ENCODE results near the gene CES2. TPM values are rescaled to one million over a fixed set of nuclear protein-coding genes. Genes with fewer than 3 reads are reported as not detected.

The CES2 gene
- total RNA-seq, 4 donors from 2014 or later: 15.0 to 51.0 (median 26.0) TPM

DNA sequence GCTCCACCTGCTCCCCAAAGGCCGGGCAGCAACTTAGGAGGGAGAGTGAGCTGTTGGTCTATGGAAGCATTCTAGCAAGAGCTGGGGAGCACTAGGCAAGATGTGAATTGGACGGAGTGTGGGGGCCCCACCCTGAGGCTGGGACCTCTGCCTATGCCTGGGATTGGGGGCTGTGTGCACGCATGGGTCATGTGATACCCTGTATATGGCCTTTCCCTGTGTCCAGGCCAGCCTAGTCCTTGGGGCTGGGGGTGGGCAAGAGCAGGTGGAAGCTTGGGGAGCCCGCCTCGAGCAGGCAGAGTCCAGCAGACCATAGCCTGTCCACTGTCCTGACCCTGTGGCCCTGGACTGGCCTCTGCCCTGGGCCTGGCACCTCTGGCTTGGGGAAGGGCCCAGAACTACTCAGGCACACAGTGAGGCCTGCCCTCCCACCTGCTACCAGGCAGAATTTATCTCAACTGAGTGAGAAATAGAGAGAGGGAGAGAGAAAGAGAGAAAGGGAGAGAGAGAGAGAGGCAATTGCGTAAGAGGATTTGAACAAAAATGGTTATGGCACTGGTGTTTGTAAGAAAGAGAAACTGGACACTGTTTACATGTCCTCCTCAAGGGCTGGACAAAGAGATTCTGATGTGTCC lies 35.9 kb upstream of the CES2 start:
- H3K9me3 ChIP-seq: no peaks in the 10 kb centered on the region
- peaks cover 4 to 7% of the 10 kb centered on the region in 2 donors for H3K4me1 ChIP-seq
- peak overlapping the region; percentile 83 to 90 for H3K27ac ChIP-seq
- no peak for DNase-seq
- no peak overlapping the region for H3K4me3 ChIP-seq
- H3K27me3 ChIP-seq: no peaks in the 10 kb centered on the region
- no peaks in the 10 kb centered on the region for H3K36me3 ChIP-seq
- intact Hi-C loops (cut with DNase I; ENCODE audit: low total_unique reads): no loop called here
- TF ChIP-seq POLR2A (IDR thresholded peaks at IDR 0.05): no peak
- TF ChIP-seq, protein P1, sequence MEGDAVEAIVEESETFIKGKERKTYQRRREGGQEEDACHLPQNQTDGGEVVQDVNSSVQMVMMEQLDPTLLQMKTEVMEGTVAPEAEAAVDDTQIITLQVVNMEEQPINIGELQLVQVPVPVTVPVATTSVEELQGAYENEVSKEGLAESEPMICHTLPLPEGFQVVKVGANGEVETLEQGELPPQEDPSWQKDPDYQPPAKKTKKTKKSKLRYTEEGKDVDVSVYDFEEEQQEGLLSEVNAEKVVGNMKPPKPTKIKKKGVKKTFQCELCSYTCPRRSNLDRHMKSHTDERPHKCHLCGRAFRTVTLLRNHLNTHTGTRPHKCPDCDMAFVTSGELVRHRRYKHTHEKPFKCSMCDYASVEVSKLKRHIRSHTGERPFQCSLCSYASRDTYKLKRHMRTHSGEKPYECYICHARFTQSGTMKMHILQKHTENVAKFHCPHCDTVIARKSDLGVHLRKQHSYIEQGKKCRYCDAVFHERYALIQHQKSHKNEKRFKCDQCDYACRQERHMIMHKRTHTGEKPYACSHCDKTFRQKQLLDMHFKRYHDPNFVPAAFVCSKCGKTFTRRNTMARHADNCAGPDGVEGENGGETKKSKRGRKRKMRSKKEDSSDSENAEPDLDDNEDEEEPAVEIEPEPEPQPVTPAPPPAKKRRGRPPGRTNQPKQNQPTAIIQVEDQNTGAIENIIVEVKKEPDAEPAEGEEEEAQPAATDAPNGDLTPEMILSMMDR (IDR thresholded peaks at IDR 0.05): peak in 1 of 4 experiments; percentile 15

DNA sequence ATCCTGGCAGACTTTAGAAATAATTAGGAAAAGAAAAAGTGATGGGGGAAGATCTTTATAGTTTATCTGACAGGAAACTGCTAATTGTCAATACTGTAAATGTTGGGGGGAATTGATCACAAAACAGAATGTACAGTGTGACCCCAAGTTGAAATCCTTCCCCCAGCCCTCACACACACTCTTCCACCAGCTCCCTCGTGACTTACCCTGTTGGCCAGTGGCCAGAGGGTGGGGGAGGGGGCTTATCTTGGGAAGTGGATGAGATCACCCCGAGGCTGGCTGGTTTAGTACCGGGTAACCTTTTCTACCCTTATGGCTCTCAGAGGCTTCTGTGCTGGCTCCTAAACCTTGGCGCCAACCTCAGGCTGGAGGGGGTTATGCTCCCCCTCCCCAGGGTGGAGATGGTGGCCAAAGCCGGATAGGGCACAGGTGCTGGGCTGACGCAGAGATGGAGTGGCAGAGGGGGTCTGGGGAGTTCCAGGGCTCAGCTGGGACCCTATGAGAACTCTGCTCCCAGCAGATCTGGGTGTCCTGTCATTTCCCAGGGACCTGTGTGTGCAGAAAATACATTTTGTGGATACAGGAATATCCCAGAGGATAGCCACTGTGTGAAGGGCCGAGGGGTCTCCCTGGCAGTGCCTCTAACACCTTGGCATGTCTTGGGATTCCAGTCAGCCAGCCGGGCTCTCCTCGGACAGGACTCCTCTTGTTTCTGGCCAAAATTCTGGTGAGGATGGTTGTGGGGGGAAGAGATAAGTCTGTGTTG lies 35.2 kb upstream of the CES2 start:
- Histone ChIP-seq H3K4me1 (peaks cover 4 to 7% of the 10 kb centered on the region in 2 donors), H3K9me3 (no peaks in the 10 kb centered on the region), H3K27me3 (no peaks in the 10 kb centered on the region), H3K27ac (peak overlapping the region; percentile 83 to 90), H3K36me3 (no peaks in the 10 kb centered on the region), H3K4me3 (no peak overlapping the region)
- intact Hi-C loops (cut with DNase I; ENCODE audit: low total_unique reads): no loop called here
- DNase-seq: peak; percentile 85 to 93
- peak in 1 of 2 donors; percentile 17 for TF ChIP-seq POLR2A (IDR thresholded peaks at IDR 0.05)
- TF ChIP-seq, protein P1 (IDR thresholded peaks at IDR 0.05): no peak

DNA sequence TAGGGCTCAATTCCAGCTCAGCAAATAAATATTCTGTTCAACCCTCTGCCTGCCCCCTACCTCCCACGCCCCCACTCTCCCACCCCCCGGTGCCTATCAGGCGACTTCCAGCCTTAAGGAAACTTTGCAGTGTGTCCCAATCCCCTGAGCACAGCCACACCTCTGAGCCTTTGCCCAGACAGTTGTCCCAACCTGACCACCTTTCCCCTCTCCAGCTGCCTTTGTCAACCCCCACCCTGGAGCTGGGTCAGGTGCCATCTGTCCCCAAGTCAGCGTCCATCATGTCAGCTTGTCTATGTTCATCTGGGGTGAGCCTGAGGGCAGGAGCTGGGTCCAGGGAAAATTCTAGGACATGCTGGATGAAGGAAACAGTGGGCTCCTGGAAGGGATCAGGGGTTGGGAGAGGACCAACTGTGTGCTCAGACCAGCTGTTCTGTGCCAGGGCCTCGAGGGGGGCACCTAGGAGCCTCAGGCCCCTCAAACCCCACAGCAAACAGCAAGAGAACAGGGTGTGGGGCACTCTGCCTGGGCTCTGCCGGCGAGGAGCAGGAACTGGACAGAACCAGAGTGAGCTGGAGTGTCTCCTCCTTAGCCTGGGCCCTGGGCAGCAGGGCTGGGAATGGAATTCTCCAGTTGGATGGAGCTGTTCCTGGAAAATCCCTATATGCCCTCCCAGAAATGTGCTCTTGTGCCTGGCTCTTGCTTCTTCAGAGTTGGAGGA lies 34.4 kb upstream of the CES2 start:
- intact Hi-C loops (cut with DNase I; ENCODE audit: low total_unique reads): no loop called here
- H3K27ac ChIP-seq: peak overlapping the region; percentile 83 to 90
- H3K36me3 ChIP-seq: no peaks in the 10 kb centered on the region
- no peak overlapping the region for H3K4me3 ChIP-seq
- H3K9me3 ChIP-seq: no peaks in the 10 kb centered on the region
- no peaks in the 10 kb centered on the region for H3K27me3 ChIP-seq
- DNase-seq: peak in 1 of 2 donors; percentile 55
- TF ChIP-seq, protein P1 (IDR thresholded peaks at IDR 0.05): no peak
- peaks cover 4 to 7% of the 10 kb centered on the region in 2 donors for H3K4me1 ChIP-seq

DNA sequence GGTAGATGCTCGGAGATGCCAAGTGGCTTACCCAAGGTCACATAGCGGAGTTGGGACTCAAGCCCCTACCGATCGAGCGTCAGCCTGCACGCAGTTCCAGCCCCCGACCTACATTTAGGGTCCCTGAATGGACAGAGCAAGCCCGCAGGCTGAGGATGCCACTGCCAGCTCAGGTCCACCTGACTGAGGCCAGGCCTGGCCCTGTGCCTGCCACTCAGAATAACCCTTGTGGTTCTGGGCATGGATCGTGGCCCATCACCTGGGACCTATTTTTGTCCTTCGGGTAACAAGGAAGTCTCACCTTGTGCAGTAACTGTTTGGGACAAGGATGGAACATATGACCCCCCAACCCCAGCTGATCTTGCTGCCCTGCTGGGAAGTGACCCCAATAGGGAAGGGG lies 33.7 kb upstream of the CES2 start:
- no peaks in the 10 kb centered on the region for H3K36me3 ChIP-seq
- no peak overlapping the region for H3K4me3 ChIP-seq
- no peaks in the 10 kb centered on the region for H3K9me3 ChIP-seq
- TF ChIP-seq, protein P1 (IDR thresholded peaks at IDR 0.05): no peak
- no peak for TF ChIP-seq POLR2A (IDR thresholded peaks at IDR 0.05)
- H3K4me1 ChIP-seq: peaks cover 4 to 7% of the 10 kb centered on the region in 2 donors
- no peaks in the 10 kb centered on the region for H3K27me3 ChIP-seq
- peak overlapping the region; percentile 83 to 90 for H3K27ac ChIP-seq
- DNase-seq: no peak
- intact Hi-C loops (cut with DNase I; ENCODE audit: low total_unique reads): no loop called here
